AG09319 (cell line): ENCODE measurements around the gene ZYG11B.
"Not testable (repeated sequence)": the region's sequence is repeated elsewhere in the genome, so short reads cannot be mapped to it uniquely, and the experiment has no call there.

Experiments
- DNase-seq: peaks from one replicate; pipeline ENCODE4 v3.0.0-alpha.2; 2010; ENCODE audit warnings: low read depth; ENCODE audit errors: extremely low read depth
- CTCF ChIP-seq: IDR thresholded peaks from 2 replicates; pipeline ENCODE4 v1.5.1; 2011; ENCODE audit warnings: low read depth, mild to moderate bottlenecking, inconsistent platforms, low read length, moderate library complexity

The ZYG11B gene

GRCh38 chr1:52867087-52867863, 141.0 kb downstream of the ZYG11B start:
- DNase-seq, result no peak
- no peak for TF ChIP-seq CTCF

GRCh38 chr1:52869727-52870126, 143.5 kb downstream of the ZYG11B start:
- not testable (repeated sequence) for DNase-seq

- TF ChIP-seq CTCF, result no peak
- no peak for DNase-seq
Observed at GRCh38 chr1:52876843-52877242, 150.6 kb downstream of the ZYG11B start.
